ENCODE data around the gene KRT14. TPM values are rescaled to one million over a fixed set of nuclear protein-coding genes. Genes with fewer than 3 reads are reported as not detected.
"Not testable (repeated sequence)": the region's sequence is repeated elsewhere in the genome, so short reads cannot be mapped to it uniquely, and the experiment has no call there.

The KRT14 gene
- total RNA-seq, result 1 to 10 TPM; 1.3 to 2.0 TPM
- long read RNA-seq, donor 1, result 0 reads
- long read RNA-seq, donor 2, transcript KRT14-201 (8 exons, 1,662 nt), result major isoform, 9 of 9 reads
- long read RNA-seq, donor 2, partial matches to known transcripts, result 0 of 9 reads
- long read RNA-seq, donor 2, other reads (novel, unspliced or antisense), result 0 of 9 reads

DNA sequence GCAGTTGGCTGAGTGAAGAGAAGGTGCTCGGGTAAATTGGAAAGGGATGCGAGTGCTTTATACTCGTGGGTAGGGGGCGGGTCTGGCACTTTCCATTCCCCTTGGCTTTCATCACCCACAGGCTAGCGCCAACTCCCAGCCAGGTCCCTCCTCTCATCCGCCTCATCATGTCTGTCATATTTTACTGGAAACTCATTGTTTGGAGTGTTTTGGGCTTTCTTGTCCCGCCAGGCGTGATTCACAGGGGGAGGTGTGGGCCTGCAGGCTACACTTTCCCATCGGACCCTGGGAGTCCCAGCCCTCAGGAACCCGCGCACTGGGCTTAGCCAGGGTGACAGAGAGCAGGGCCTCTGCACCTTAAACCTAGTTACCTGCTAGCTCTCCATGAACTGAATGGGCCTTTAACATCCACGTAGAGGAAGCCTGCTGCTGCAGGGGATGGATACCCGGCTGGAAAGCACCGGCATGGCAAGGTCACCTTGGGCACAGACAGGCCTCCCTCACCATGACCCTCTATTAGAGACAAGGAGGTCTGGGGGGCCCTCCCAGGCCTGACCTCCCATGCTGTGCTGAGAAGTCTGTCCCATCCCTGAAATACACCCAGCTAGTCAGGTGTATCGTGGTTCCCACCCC lies at the start of gene KRT14:
KRT14 (minus strand) TSS at position 33 of the 633 bp plus-strand sequence. CDS start 61 bp downstream, outside the sequence.
- DNase-seq (ENCODE audit: low spot score), result peak; percentile 66
- intact Hi-C loops (cut with DNase I), result no loop called here

- DNase-seq (ENCODE audit: low spot score), result no peak
These were observed 48.7 kb upstream of the KRT14 start for GRCh38 chr17:41635121-41636097.

DNA sequence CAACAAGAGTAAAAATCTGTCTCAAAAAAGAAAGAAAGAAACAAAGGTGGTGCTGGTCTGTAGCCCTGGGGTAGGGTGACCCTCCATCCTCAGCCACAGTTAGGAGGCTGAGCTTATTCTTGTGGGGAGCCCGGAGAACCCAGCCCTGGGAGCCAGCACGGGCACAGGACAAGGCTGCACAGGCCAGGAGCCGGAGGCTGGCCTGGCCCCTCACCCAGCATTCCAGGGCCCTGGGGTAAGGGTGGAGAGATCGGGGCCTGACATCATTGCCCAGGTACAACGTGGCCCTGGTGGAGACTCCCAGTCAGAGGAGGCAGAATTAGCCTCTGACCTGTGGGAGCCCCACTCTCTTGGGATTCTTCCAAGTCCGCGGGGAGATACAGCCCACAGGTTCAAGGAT lies 47.9 kb upstream of the KRT14 start:
- intact Hi-C loops (cut with DNase I), result no loop called here
- DNase-seq (ENCODE audit: low spot score), result no peak

More at GRCh38 chr17:41635121-41636097, 48.7 kb upstream of the KRT14 start:
- intact Hi-C loops (cut with DNase I), result no loop called here

- no peak for DNase-seq (ENCODE audit: low spot score)
- intact Hi-C loops (cut with DNase I), result no loop called here
These were observed 47.0 kb upstream of the KRT14 start for GRCh38 chr17:41633556-41634199.

- intact Hi-C loops (cut with DNase I), result no loop called here
- DNase-seq (ENCODE audit: low spot score), result no peak
These were observed 45.9 kb upstream of the KRT14 start for GRCh38 chr17:41632482-41633105.

DNA sequence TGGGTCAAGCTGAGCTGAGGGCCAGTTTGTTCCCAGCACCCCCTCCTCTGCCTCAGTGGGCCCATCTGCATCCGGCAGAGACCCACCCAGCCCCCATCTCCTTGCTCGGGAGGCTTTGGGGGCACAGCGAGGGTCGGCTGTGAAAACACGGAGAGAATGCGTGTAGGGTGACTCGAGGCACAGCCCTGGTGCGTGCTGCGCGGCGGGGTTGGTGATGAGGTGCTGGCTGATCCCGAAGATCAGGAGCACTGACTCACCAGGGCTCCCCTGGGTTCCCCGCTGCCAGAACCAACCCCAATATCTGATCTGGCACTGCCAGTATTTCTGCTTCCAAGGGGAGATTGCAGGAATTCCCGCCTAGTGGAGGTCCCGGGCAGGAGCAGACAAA lies 45.2 kb upstream of the KRT14 start:
- DNase-seq (ENCODE audit: low spot score), result no peak
- intact Hi-C loops (cut with DNase I), result no loop called here

DNA sequence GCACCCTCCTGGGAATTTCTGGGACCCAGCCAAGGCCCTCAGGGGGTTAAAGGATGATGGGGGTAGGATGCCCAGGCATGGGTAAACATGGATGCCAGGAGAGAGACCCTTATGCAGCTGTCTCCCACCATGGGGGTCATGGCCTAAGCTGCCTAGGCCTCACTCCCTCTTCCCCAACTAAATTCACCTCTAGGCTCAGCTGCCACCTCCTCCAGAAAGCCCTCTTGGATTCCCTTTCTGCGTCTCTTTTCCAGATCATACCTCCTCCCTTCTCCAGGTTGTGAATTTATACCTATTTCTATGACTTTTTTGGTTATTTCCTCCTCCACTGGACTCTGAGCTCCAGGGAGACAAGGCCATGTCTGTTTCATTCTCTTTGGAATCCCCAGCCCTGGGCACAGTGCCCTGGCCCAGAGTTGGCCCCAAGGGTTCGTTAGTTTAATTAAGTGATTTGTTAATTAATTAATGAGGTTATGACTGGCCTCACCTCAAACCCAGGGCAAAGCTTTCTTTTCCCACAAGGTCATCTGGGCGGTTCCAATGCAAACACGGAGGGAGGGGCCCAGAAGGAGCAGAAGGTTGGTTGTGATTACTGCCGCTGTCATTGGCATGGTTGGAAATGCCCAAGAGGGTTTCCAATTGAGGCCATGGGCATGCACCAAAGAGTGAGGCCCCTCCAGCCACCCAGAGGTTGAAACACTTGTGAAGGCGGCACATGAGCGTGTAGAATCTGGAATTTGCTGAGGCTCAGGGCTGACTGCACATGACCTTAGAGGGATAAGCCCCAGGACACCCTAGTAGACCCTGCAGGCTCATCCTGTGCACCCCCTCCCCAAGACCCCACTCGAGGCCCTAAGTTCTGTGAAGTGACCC lies 44.6 kb upstream of the KRT14 start:
- DNase-seq (ENCODE audit: low spot score), result no peak
- intact Hi-C loops (cut with DNase I), result no loop called here

- intact Hi-C loops (cut with DNase I), result no loop called here
- DNase-seq (ENCODE audit: low spot score), result no peak
These were observed 43.4 kb upstream of the KRT14 start for GRCh38 chr17:41629826-41630670.

DNA sequence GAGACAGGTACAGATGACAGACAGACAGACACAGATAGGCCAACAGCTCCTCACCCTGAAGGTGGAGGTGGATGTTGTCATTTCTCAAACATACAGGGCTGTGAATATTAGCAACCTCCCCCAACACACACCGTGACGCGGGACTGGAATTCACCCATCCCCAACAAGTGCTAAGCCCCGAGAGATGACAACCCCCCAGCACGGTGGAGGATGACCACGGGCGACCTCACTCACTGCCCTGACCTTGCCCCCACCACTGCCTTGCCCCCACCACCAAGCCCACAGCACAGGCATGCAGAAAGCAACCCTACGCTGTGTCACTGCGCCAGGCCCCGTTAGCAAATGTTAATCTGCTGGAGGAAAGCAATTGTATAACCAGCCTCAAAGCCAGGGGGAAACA lies 42.6 kb upstream of the KRT14 start:
- intact Hi-C loops (cut with DNase I), result no loop called here
- DNase-seq (ENCODE audit: low spot score), result no peak

- peak; percentile 41 for DNase-seq (ENCODE audit: low spot score)
- intact Hi-C loops (cut with DNase I), result not testable (repeated sequence)
These were observed 42.0 kb upstream of the KRT14 start for GRCh38 chr17:41628621-41629255.

- intact Hi-C loops (cut with DNase I), result not testable (repeated sequence)
- DNase-seq (ENCODE audit: low spot score), result peak; percentile 54
These were observed 41.3 kb upstream of the KRT14 start for GRCh38 chr17:41628073-41628370.

GRCh38 chr17:41627316-41628072 lies 40.8 kb upstream of the KRT14 start:
- intact Hi-C loops (cut with DNase I), result no loop called here
- DNase-seq (ENCODE audit: low spot score), result peak; percentile 77

DNA sequence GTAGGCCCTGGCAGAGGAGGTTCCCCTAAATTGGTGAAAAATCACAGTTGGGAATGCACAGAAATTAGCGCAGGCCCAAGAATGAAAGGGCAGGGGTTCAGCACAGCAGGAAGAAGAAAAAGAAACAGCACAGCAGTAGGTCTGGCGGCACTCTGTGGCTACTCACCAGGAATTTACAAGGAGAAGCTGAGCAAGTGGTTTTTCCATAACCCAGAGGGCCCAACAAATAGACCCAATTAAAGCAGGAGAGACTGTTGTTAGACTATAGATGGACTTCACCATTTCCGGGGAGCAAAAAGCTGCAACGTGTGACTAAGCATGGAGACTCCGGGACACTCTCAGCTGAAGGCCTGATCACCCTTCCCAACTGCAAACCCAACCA lies 40.2 kb upstream of the KRT14 start:
- intact Hi-C loops (cut with DNase I), result not testable (repeated sequence)

GRCh38 chr17:41626028-41626913 lies 39.6 kb upstream of the KRT14 start:
- DNase-seq (ENCODE audit: low spot score), result peak; percentile 44
- intact Hi-C loops (cut with DNase I), result not testable (repeated sequence)

More for the DNA sequence above, 40.2 kb upstream of the KRT14 start:
- peak; percentile 24 for DNase-seq (ENCODE audit: low spot score)

GRCh38 chr17:41625602-41626001 lies 38.9 kb upstream of the KRT14 start:
- DNase-seq (ENCODE audit: low spot score), result peak; percentile 75
- intact Hi-C loops (cut with DNase I), result no loop called here
